Retinal pigment epithelial cell (primary cell): ENCODE measurements around the gene SLC38A9.
"Not testable (repeated sequence)": the region's sequence is repeated elsewhere in the genome, so short reads cannot be mapped to it uniquely, and the experiment has no call there.

Source experiments
- DNase-seq: peaks from one replicate; pipeline ENCODE4 v3.0.0-alpha.2; 2010; ENCODE audit warnings: low read depth
- H3K4me3 ChIP-seq: 2 replicates; pipeline ENCODE4 v1.5.1; 2011; ENCODE audit warnings: mild to moderate bottlenecking, low read length, control low read depth, moderate library complexity
- TF ChIP-seq, protein P1 (sequence below): conservative IDR thresholded peaks from 2 replicates; pipeline ENCODE4 v1.5.1; 2011; ENCODE audit warnings: low read depth, low read length, control low read depth, inconsistent platforms

The SLC38A9 gene

DNA sequence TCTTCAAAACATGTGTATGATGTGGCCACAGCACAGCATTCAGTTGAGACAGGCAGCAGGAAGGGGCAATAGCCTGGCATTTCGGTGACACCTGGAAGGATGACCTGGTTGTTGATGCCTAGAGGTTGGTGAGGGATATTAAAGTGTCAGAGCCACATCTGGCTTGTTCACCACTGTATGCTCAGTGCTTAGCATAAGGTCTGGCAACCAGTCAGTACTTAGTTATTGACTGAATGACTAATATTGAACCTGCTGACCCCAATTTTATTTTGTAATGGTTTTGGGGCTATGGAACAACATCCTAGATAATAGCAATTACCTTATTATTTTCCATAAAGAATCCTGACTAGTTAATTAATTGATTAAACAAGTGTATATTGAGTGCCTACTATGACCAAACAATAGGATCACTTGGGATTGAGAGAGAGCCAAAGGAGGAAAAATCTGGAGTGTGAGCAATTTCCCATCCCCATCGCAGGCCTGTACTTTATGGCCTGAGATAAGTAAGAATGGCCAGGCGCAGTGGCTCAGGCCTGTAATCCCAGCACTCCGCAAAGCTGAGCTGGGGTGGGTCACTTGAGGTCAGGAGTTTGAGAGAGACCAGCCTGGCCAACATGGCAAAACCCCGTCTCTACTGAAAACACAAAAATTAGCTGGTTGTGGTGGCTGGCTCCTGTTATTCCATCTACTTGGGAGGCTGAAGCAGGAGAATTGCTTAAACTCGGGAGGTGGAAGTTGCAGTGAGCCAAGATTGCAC is 91.9 kb downstream of the SLC38A9 start:
- no peak overlapping the region for H3K4me3 ChIP-seq
- no peak for DNase-seq
- TF ChIP-seq, protein P1, sequence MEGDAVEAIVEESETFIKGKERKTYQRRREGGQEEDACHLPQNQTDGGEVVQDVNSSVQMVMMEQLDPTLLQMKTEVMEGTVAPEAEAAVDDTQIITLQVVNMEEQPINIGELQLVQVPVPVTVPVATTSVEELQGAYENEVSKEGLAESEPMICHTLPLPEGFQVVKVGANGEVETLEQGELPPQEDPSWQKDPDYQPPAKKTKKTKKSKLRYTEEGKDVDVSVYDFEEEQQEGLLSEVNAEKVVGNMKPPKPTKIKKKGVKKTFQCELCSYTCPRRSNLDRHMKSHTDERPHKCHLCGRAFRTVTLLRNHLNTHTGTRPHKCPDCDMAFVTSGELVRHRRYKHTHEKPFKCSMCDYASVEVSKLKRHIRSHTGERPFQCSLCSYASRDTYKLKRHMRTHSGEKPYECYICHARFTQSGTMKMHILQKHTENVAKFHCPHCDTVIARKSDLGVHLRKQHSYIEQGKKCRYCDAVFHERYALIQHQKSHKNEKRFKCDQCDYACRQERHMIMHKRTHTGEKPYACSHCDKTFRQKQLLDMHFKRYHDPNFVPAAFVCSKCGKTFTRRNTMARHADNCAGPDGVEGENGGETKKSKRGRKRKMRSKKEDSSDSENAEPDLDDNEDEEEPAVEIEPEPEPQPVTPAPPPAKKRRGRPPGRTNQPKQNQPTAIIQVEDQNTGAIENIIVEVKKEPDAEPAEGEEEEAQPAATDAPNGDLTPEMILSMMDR: no peak

DNA sequence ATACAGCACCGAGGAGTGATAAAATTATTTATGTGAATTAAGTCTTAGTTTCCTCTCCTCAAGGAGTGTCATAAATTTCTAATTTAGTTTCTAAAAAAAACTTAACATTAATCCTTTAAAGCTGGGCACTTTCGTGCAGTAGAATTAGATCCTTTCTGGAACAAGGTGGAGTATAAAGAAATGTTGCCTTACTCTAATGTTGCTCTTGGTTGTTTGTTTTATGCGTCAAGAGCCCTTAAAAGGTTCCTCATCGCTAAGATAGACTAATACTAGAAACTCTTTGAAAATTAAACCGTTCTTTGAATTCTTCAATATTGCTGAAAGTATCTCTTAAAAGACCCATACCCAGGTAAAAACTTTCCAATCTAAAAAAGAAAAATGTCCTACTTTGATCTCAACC is 93.8 kb downstream of the SLC38A9 start:
- H3K4me3 ChIP-seq: no peak overlapping the region
- DNase-seq: no peak
- TF ChIP-seq, protein P1: no peak

DNA sequence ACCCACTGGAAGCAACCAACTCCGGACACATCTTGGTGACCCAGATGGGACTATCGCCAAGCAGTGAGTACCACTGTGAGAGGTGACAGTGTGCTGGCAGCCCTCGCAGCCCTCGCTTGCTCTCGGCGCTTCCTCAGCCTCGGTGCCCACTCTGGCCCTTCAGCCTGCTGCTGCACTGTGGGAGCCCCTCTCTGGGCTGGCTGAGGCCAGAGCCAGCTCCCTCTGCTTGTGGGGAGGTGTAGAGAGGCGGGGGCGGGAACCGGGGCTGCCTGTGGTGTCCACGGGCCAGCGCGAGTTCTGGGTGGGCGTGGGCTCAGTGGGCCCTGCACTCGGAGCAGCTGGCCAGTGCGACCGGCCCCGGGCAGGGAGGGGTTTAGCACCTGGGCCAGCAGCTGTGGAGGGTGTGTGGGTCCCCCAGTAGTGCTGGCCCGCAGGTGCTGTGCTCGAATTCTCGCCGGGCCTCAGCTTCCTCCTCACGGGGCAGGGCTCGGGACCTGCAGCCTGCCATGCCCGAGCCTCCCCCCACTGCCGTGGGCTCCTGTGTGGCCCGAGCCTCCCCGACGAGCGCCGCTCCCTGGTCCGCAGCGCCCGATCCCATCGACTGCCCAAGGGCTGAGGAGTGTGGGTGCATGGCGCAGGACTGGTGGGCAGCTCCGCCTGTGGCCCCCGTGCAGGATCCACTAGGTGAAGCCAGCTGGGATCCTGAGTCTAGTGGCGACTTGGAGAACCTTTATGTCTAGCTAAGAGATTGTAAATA is 98.8 kb downstream of the SLC38A9 start:
- no peak overlapping the region for H3K4me3 ChIP-seq
- TF ChIP-seq, protein P1: no peak
- DNase-seq: no peak

DNA sequence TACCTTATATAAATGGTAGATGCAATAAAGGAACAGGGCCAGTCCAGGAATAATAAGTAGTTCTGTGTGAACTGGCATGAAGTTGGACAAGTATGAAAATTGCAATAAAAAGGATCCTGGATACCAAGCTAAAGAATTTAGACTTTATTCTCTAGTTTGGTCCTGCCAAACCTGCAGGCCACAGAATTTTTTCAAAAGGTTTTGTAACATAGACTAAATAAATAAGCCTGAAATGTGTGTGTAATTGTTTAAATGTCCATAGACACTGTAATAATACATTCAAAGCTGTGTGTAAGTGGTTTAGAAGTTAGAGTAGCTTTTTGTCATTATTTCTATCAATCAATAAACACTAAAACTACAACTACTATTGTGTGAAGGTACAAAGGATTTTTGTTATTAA is 101.6 kb downstream of the SLC38A9 start:
- TF ChIP-seq, protein P1: no peak
- DNase-seq: no peak
- no peak overlapping the region for H3K4me3 ChIP-seq

DNA sequence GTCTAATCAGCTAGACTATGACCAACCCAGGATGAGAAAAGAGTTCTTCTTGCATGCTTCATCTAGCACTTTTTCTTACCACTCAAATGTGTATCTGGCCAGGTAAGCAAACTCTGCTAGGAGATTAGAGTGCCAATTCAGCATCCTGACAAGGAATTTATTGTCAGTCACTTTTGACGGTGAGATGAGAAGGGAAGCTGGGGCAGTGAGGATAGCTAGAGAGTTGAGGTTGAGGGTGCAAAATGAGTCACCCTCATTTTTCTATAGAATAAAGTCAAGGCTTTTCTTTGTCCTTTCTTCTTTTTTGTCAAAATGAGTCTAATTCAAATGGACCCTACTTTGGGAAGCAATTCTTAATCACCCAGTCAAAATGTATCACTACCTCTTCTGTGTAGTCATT is 102.7 kb downstream of the SLC38A9 start:
- DNase-seq: no peak
- TF ChIP-seq, protein P1: no peak
- H3K4me3 ChIP-seq: no peak overlapping the region

DNA sequence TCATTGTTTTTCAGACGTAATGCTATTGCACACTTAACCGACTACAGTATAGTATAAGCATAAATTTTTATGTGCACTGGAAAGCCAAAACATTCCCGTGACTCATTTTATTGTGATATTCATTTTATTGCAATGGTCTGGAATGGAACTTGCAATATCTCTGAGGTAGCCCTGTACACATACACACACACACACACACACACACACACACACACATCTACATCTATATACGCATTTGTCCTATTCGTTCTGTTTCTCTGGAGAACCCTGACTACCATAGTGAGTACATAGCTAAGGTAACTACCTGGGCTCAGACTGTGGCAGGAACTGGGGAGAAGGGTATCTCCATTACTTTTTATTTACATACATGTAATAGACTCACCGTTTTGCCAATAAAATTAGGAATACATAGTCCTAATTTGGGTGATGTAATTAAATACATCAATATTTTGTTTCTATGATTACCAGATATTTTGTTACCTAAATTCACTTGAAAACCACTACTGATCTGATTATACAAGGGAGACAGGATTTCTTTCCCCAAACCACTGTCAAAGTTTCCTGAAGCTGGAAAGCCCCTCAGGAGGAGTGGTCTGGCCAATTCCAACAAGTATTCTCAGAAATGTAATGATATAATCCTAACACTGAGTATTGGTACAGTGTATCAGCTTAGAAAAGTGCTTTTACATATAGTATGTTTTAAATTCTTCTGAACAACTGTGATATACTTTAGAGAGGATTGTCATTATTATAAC is 103.4 kb downstream of the SLC38A9 start:
- DNase-seq: no peak
- TF ChIP-seq, protein P1: no peak

DNA sequence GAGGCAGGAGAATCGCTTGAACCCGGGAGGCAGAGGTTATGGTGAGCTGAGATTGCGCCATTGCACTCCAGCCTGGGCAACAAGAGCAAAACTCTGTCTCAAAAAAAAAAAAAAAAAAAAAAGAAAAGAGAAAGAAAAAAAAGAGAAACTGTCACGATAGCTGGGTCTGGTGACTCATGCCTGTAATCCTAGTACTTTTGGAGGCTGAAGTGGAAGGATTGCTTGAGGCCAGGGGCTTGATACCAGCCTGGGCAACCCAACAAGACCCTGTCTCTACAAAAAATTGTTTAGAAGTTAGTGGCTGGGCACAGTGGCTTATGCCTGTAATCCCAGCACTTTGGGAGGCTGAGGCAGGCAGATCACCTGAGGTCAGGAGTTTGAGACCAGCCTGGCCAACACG is 104.8 kb downstream of the SLC38A9 start:
- H3K4me3 ChIP-seq, DNase-seq: not testable (repeated sequence)

More for the DNA sequence above, 103.4 kb downstream of the SLC38A9 start:
- no peak overlapping the region for H3K4me3 ChIP-seq
